Fibroblast of skin of abdomen (primary cell): ENCODE measurements around the gene XPC.

ENCODE experiments used
- DNase-seq: peaks from one replicate; pipeline ENCODE4 v3.0.0-alpha.2; 2013

Gene XPC

DNA sequence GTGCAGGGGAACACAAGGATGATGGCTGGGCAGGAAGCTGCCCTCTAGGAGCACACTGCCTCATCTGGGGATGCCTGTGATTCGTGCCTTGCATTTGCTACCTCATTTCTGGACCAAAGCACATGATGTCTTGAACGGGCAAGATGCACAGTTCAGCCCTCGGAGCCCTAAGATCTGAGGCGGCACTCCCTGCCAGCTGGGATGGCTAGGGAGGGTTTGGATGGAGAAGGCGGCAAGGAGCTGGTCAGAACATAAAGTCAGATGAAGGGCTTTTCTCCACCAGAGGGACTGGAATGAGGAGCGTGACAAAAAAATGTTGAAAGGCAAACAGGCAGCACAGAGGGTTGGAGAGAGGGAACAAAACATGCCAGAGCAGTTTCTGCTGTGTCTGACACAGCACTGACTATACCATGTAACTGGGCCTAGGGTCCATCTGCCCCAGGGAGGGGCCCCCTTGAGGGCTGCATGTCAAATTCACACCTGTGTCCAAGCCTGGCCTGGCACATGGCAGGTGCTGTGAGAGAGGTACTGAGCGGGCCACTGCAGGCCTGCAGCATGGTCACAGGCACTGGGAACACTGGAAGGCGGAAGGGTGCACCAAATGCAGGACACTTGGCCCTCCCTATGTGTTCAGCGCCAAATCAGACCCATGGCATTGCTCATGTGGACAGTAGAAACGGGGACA is 31.9 kb downstream of the XPC start:
- no peak for DNase-seq

- DNase-seq: no peak
These were observed 32.6 kb downstream of the XPC start for GRCh38 chr3:14145670-14146380.

DNA sequence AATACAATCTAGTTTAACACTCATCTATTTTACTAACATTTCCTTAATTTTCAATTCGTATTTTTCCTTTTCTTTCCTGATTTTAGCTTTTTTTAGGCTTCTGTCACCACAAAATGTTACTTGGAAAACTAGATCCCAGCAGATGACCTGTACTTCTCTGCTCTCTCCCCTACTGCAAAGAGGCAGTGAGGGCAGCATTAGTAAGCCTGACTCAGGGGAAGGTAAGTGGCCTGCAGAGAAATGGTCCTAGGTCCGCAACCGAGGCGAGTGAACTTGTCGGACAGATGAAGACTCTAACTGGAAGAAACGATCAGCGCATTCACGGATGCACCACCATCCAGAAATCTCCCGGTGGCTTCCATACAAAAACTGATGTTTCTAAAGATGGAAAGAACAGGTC is 33.2 kb downstream of the XPC start:
- DNase-seq: no peak

DNA sequence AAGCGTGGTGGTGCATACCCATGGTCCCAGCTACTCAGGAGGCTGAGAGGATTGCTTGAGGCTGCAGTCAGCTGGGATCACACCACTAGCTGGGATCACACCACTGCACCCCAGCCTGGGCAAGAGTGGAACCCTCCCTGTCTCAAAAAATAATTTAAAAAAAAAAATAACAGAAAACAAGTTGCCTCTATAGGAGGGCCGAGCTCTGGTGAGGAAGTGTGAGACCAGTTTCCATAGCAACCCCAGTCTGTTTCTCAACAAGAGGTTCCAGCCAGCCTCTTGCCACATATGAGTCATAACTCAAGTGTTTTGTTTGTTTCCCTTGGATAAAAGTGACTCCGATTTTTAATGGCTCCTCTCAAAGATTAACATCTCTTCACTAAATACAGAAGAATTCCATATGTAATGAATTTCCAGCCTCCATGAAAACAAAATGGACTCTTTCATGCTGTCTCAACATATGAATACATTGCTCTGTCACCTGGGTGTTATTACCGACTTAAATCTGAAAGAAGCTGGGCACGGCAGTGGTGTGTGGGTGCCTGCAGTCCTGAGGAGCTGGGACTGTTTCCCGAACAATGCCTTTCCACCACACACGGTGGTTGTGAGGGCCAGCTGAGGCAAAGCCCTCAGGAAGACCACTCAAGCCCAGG is 33.9 kb downstream of the XPC start:
- peak; percentile 98 for DNase-seq

DNA sequence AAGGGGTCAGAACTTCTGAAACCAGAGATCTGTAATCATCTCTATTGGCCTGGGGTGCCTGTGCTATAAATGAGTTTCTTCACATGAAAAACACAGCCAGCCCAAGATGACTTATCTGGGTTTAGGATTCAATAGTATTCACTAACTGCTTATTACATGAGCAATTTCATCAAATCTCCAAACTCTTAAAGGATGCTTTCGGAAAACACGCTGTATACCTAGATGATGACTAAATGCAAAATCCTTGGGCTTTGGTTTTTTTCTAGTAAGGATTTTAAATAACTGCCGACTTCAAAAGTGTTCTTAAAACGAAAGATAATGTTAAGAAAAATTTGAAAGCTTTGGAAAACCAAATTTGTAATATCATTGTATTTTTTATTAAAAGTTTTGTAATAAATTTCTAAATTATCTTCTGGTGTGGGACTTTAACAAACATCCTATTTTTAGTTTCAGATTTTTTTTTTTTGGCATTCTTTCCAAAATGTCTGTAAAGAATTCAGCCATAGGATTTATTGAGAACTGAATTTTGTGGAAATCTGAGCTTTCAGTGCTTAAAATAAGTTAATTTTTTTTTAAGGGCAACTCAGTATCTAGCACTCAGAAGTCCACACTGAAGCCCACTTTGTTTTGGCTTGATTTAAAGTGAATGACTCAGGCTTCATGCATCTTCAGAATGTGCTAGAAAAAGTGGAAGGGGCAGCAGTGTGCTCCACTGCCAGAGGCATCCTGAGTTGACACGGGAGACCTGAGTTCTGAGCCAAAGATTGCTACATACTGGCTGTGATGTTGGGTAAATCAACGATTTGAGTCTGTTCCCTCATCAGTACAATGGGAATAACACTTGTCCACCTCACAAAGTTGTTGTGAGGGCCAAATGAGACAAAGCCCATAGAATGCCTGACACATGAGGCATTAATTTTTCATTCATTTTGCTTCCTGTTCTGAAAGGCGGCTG is 34.9 kb downstream of the XPC start:
- DNase-seq: peak; percentile 96

- DNase-seq: no peak
These were observed 35.7 kb downstream of the XPC start for GRCh38 chr3:14142567-14143270.

GRCh38 chr3:14141602-14142341 is 36.6 kb downstream of the XPC start:
- no peak for DNase-seq

DNA sequence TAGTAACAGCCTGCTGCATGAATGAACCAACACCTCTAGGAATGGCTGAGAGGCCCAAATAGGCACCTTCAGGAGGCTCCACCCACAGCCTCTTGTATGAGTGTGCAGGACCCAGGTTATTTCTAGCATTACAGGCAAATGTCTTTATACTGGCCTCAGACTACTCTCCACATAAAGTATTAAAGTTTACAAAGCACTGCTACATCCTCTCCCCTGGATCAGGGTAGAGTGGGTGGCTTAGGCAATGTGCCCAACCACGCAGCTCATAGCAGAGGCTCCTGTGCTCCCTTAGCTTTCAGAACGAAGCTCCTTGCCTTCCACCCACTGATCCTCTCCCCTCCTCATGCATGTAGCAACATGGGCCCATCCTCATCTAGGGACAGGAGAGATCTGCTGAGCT is 37.3 kb downstream of the XPC start:
- DNase-seq: no peak

- no peak for DNase-seq
These were observed 37.7 kb downstream of the XPC start for GRCh38 chr3:14140668-14141067.

GRCh38 chr3:14139771-14140170 is 38.6 kb downstream of the XPC start:
- DNase-seq: no peak

- DNase-seq: no peak
These were observed 39.3 kb downstream of the XPC start for GRCh38 chr3:14138878-14139655.

DNA sequence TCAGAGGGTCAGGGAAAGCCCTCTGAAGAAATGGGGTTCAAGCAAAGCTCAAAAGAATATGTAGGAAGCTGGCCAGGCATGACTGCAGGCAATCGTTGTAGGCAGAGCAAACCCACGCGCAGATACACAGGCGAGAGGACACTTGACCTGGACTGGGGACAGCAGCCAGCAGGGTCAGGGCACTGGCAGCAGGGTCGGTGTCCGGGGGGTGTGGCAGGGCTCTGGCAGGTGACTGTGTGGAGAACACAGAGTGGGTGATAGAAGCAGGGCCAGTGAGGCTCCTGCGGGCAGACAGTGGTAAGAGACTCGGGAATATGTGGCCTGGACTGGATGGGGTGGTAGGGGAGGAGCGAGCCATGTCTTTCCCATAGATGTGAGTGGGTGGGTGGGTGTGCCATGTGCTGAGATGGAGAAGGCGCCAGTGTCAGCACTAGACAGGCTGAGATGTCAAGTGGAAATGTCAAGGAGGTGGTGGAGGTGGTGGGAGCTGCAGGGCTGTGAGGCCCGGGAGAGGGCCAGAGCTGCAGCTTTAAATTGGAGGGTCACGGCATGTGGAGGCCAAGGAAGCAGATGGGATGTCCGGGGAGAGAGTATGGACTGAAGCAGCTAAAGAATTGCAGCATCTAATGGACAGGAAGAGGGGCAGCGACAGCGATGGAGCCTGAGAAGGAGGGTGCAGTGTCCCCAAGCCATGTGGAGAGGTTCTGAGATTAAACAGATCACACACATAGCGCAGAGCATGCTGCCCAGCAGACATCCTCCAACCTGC is 40.1 kb downstream of the XPC start:
- DNase-seq: no peak

- DNase-seq: no peak
These were observed 41.0 kb downstream of the XPC start for GRCh38 chr3:14137445-14137844.

GRCh38 chr3:14137004-14137403 is 41.4 kb downstream of the XPC start:
- no peak for DNase-seq

DNA sequence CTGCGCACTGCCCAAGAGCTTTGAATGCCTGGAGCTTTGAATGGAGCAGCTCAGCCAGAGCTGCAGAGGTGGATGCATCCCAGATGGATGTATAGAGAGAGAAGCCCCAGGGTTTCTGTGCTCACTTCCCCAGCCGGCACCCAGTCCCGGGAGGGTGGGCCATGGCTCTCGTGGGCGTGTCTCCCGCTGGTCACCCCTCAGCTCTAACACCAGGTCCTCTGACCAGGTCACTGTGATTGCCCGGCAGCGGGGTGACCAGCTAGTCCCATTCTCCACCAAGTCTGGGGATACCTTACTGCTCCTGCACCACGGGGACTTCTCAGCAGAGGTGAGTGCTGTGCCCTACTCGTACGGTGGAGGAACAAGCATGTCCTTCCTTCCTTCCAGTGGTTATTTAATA is 42.8 kb downstream of the XPC start:
- DNase-seq: no peak

- no peak for DNase-seq
These were observed 44.1 kb downstream of the XPC start for GRCh38 chr3:14134291-14134690.

- DNase-seq: no peak
These were observed 44.5 kb downstream of the XPC start for GRCh38 chr3:14133876-14134275.

- DNase-seq: no peak
These were observed 45.1 kb downstream of the XPC start for GRCh38 chr3:14133188-14133800.

- DNase-seq: no peak
These were observed 45.7 kb downstream of the XPC start for GRCh38 chr3:14132689-14133088.
